ENCODE data around the gene ATP1B2. TPM values are rescaled to one million over a fixed set of nuclear protein-coding genes. Genes with fewer than 3 reads are reported as not detected.

Gene ATP1B2
- total RNA-seq, 4 donors from 2014 or later, result 0.10 to 0.81 (median 0.21) TPM

- in situ Hi-C loops (cut with MboI; ENCODE audit: low sequenced_read_pairs in 4 of 4), result no loop called here
- DNase-seq (peak in 1 of 2 donors; percentile 20), ATAC-seq (no peak)
- H3K4me1 ChIP-seq, result no peaks in the 10 kb centered on the region
- no peaks in the 10 kb centered on the region for H3K9me3 ChIP-seq
- TF ChIP-seq POLR2A (IDR thresholded peaks at IDR 0.05) (no peak), CTCF (IDR thresholded peaks at IDR 0.05 in 4 of 5, conservative IDR thresholded peaks at IDR 0.05 in 1 of 5) (no peak)
- intact Hi-C loops (cut with DNase I; ENCODE audit: low total_unique reads), result no loop called here
- H3K27me3 ChIP-seq, result peaks cover 5 to 7% (median 7%) of the 10 kb centered on the region in 3 donors
- H3K4me3 ChIP-seq, result no peak overlapping the region
- no peaks in the 10 kb centered on the region for H3K36me3 ChIP-seq
- H3K27ac ChIP-seq, result no peak overlapping the region
Measured at GRCh38 chr17:7656958-7657609, 6.4 kb downstream of the ATP1B2 start.

- no peaks in the 10 kb centered on the region for H3K27me3 ChIP-seq
- H3K4me1 ChIP-seq, result no peaks in the 10 kb centered on the region
- no peak for DNase-seq
- in situ Hi-C loops (cut with MboI; ENCODE audit: low sequenced_read_pairs in 4 of 4) (no loop called here), intact Hi-C loops (cut with DNase I; ENCODE audit: low total_unique reads) (no loop called here)
- no peak overlapping the region for H3K4me3 ChIP-seq
- H3K36me3 ChIP-seq, result peaks cover 0 to 48% of the 10 kb centered on the region in 2 donors
- no peak for ATAC-seq
- no peak overlapping the region for H3K27ac ChIP-seq
- TF ChIP-seq POLR2A (IDR thresholded peaks at IDR 0.05) (no peak), CTCF (IDR thresholded peaks at IDR 0.05 in 4 of 5, conservative IDR thresholded peaks at IDR 0.05 in 1 of 5) (no peak)
- H3K9me3 ChIP-seq, result no peaks in the 10 kb centered on the region
Measured at GRCh38 chr17:7667656-7668406, 17.1 kb downstream of the ATP1B2 start.

GRCh38 chr17:7668482-7668881, 17.8 kb downstream of the ATP1B2 start:
- Histone ChIP-seq H3K4me1 (no peaks in the 10 kb centered on the region), H3K27ac (no peak overlapping the region), H3K36me3 (peaks cover 5 to 54% of the 10 kb centered on the region in 2 donors), H3K4me3 (no peak overlapping the region), H3K9me3 (no peaks in the 10 kb centered on the region), H3K27me3 (no peaks in the 10 kb centered on the region)
- ATAC-seq, result no peak
- TF ChIP-seq POLR2A (IDR thresholded peaks at IDR 0.05) (no peak), CTCF (IDR thresholded peaks at IDR 0.05 in 4 of 5, conservative IDR thresholded peaks at IDR 0.05 in 1 of 5) (no peak)
- in situ Hi-C loops (cut with MboI; ENCODE audit: low sequenced_read_pairs in 4 of 4) (no loop called here), intact Hi-C loops (cut with DNase I; ENCODE audit: low total_unique reads) (no loop called here)
- DNase-seq, result no peak

GRCh38 chr17:7673239-7673638, 22.5 kb downstream of the ATP1B2 start:
- DNase-seq (no peak), ATAC-seq (no peak)
- no peak overlapping the region for H3K27ac ChIP-seq
- H3K4me1 ChIP-seq, result no peaks in the 10 kb centered on the region
- no peak overlapping the region for H3K4me3 ChIP-seq
- no peak for TF ChIP-seq POLR2A (IDR thresholded peaks at IDR 0.05)
- TF ChIP-seq CTCF (IDR thresholded peaks at IDR 0.05 in 4 of 5, conservative IDR thresholded peaks at IDR 0.05 in 1 of 5), result peak in 1 of 5 experiments; percentile 7
- intact Hi-C loops (cut with DNase I; ENCODE audit: low total_unique reads), result no loop called here
- no peaks in the 10 kb centered on the region for H3K27me3 ChIP-seq
- peaks cover 5 to 73% of the 10 kb centered on the region in 2 donors for H3K36me3 ChIP-seq
- H3K9me3 ChIP-seq, result no peaks in the 10 kb centered on the region
- in situ Hi-C loops (cut with MboI; ENCODE audit: low sequenced_read_pairs in 4 of 4), result no loop called here

All from gastrocnemius medialis (tissue), 4 donors.